ENCODE measurements around the gene ACY1. TPM values are rescaled to one million over a fixed set of nuclear protein-coding genes. Genes with fewer than 3 reads are reported as not detected.

Gene ACY1
- total RNA-seq, 1 donor from 2014 or later: 54.2 TPM

- Mint-ChIP-seq H3K27ac (no peak overlapping the region), H3K36me3 (no peaks in the 10 kb centered on the region), H3K27me3 (no peaks in the 10 kb centered on the region), H3K9me3 (no peaks in the 10 kb centered on the region), H3K4me1 (ENCODE audit: unreplicated experiment) (peaks cover 43% of the 10 kb centered on the region), H3K4me3 (no peak overlapping the region)
- DNase-seq (ENCODE audit: extremely low spot score, unreplicated experiment): no peak
- TF ChIP-seq CTCF (conservative IDR thresholded peaks at IDR 0.05): no peak
Observed at GRCh38 chr3:52024765-52025452, 41.6 kb downstream of the ACY1 start.

GRCh38 chr3:52025453-52025852 lies 42.1 kb downstream of the ACY1 start:
- TF ChIP-seq CTCF (conservative IDR thresholded peaks at IDR 0.05): no peak
- Mint-ChIP-seq H3K27ac (no peak overlapping the region), H3K4me3 (no peak overlapping the region), H3K4me1 (ENCODE audit: unreplicated experiment) (peaks cover 43% of the 10 kb centered on the region), H3K36me3 (no peaks in the 10 kb centered on the region), H3K27me3 (no peaks in the 10 kb centered on the region), H3K9me3 (no peaks in the 10 kb centered on the region)
- DNase-seq (ENCODE audit: extremely low spot score, unreplicated experiment): no peak

GRCh38 chr3:52026041-52026440 lies 42.7 kb downstream of the ACY1 start:
- H3K27me3 Mint-ChIP-seq: no peaks in the 10 kb centered on the region
- no peak for TF ChIP-seq CTCF (conservative IDR thresholded peaks at IDR 0.05)
- H3K4me1 Mint-ChIP-seq (ENCODE audit: unreplicated experiment): peaks cover 43% of the 10 kb centered on the region
- H3K4me3 Mint-ChIP-seq: no peak overlapping the region
- no peak for DNase-seq (ENCODE audit: extremely low spot score, unreplicated experiment)
- no peaks in the 10 kb centered on the region for H3K36me3 Mint-ChIP-seq
- H3K27ac Mint-ChIP-seq: no peak overlapping the region
- no peaks in the 10 kb centered on the region for H3K9me3 Mint-ChIP-seq

- Mint-ChIP-seq H3K27me3 (no peaks in the 10 kb centered on the region), H3K9me3 (no peaks in the 10 kb centered on the region), H3K4me3 (no peak overlapping the region), H3K36me3 (no peaks in the 10 kb centered on the region), H3K27ac (no peak overlapping the region), H3K4me1 (ENCODE audit: unreplicated experiment) (peaks cover 23% of the 10 kb centered on the region)
- no peak for DNase-seq (ENCODE audit: extremely low spot score, unreplicated experiment)
- TF ChIP-seq CTCF (conservative IDR thresholded peaks at IDR 0.05): no peak
Observed at GRCh38 chr3:52028572-52028971, 45.2 kb downstream of the ACY1 start.

GRCh38 chr3:52029053-52029452 lies 45.7 kb downstream of the ACY1 start:
- H3K4me1 Mint-ChIP-seq (ENCODE audit: unreplicated experiment): peaks cover 22% of the 10 kb centered on the region
- no peaks in the 10 kb centered on the region for H3K27me3 Mint-ChIP-seq
- no peak overlapping the region for H3K4me3 Mint-ChIP-seq
- H3K36me3 Mint-ChIP-seq: no peaks in the 10 kb centered on the region
- no peak for DNase-seq (ENCODE audit: extremely low spot score, unreplicated experiment)
- no peak for TF ChIP-seq CTCF (conservative IDR thresholded peaks at IDR 0.05)
- no peak overlapping the region for H3K27ac Mint-ChIP-seq
- no peaks in the 10 kb centered on the region for H3K9me3 Mint-ChIP-seq
